ENCODE measurements around the gene IL1R1.
"Not testable (repeated sequence)": the region's sequence is repeated elsewhere in the genome, so short reads cannot be mapped to it uniquely, and the experiment has no call there.

The IL1R1 gene

GRCh38 chr2:102110596-102111334 is 31.8 kb upstream of the IL1R1 start:
- DNase-seq (ENCODE audit: low spot score) = no peak

GRCh38 chr2:102111823-102112222 is 30.7 kb upstream of the IL1R1 start:
- no peak for DNase-seq (ENCODE audit: low spot score)

- no peak for DNase-seq (ENCODE audit: low spot score)
Measured at GRCh38 chr2:102112271-102112670, 30.3 kb upstream of the IL1R1 start.

- DNase-seq (ENCODE audit: low spot score) = no peak
Measured at GRCh38 chr2:102112692-102113665, 29.6 kb upstream of the IL1R1 start.

- DNase-seq (ENCODE audit: low spot score) = no peak
Measured at GRCh38 chr2:102114290-102114721, 28.2 kb upstream of the IL1R1 start.

GRCh38 chr2:102114851-102115497 is 27.6 kb upstream of the IL1R1 start:
- DNase-seq (ENCODE audit: low spot score) = peak; percentile 20

- no peak for DNase-seq (ENCODE audit: low spot score)
Measured at GRCh38 chr2:102116630-102117471, 25.7 kb upstream of the IL1R1 start.

GRCh38 chr2:102117472-102117858 is 25.1 kb upstream of the IL1R1 start:
- no peak for DNase-seq (ENCODE audit: low spot score)

GRCh38 chr2:102119255-102119654 is 23.3 kb upstream of the IL1R1 start:
- no peak for DNase-seq (ENCODE audit: low spot score)

- no peak for DNase-seq (ENCODE audit: low spot score)
Measured at GRCh38 chr2:102120261-102120660, 22.3 kb upstream of the IL1R1 start.

GRCh38 chr2:102120701-102121159 is 21.8 kb upstream of the IL1R1 start:
- no peak for DNase-seq (ENCODE audit: low spot score)

GRCh38 chr2:102122115-102122514 is 20.4 kb upstream of the IL1R1 start:
- no peak for DNase-seq (ENCODE audit: low spot score)

GRCh38 chr2:102122909-102123308 is 19.6 kb upstream of the IL1R1 start:
- DNase-seq (ENCODE audit: low spot score) = no peak

GRCh38 chr2:102124421-102124820 is 18.1 kb upstream of the IL1R1 start:
- not testable (repeated sequence) for DNase-seq (ENCODE audit: low spot score)

- no peak for DNase-seq (ENCODE audit: low spot score)
Measured at GRCh38 chr2:102126169-102126568, 16.4 kb upstream of the IL1R1 start.

- no peak for DNase-seq (ENCODE audit: low spot score)
Measured at GRCh38 chr2:102126660-102127059, 15.9 kb upstream of the IL1R1 start.

GRCh38 chr2:102129082-102129481 is 13.5 kb upstream of the IL1R1 start:
- no peak for DNase-seq (ENCODE audit: low spot score)

- no peak for DNase-seq (ENCODE audit: low spot score)
Measured at GRCh38 chr2:102129951-102130646, 12.4 kb upstream of the IL1R1 start.

- no peak for DNase-seq (ENCODE audit: low spot score)
Measured at GRCh38 chr2:102130647-102130991, 11.9 kb upstream of the IL1R1 start.

GRCh38 chr2:102131564-102131963 is 11.0 kb upstream of the IL1R1 start:
- DNase-seq (ENCODE audit: low spot score) = no peak

- DNase-seq (ENCODE audit: low spot score) = no peak
Measured at GRCh38 chr2:102137138-102137537, 5.4 kb upstream of the IL1R1 start.
